Putamen (tissue), 1 donor: ENCODE results near the gene NUB1.

Experiments
- DNase-seq: peaks from one replicate; pipeline ENCODE4 v3.0.0-alpha.2; 2016; ENCODE audit warnings: low spot score

The NUB1 gene

GRCh38 chr7:151389768-151390597 is 48.4 kb downstream of the NUB1 start:
- no peak for DNase-seq

GRCh38 chr7:151390598-151391357 is 49.2 kb downstream of the NUB1 start:
- DNase-seq: no peak

GRCh38 chr7:151391358-151391730 is 49.7 kb downstream of the NUB1 start:
- no peak for DNase-seq

- no peak for DNase-seq
These were observed 50.4 kb downstream of the NUB1 start for GRCh38 chr7:151392002-151392401.

- no peak for DNase-seq
These were observed 50.8 kb downstream of the NUB1 start for GRCh38 chr7:151392426-151392825.

- DNase-seq: no peak
These were observed 51.7 kb downstream of the NUB1 start for GRCh38 chr7:151393031-151393977.

GRCh38 chr7:151394076-151395035 is 52.7 kb downstream of the NUB1 start:
- no peak for DNase-seq

- DNase-seq: no peak
These were observed 53.4 kb downstream of the NUB1 start for GRCh38 chr7:151395036-151395367.

GRCh38 chr7:151396328-151396970 is 54.8 kb downstream of the NUB1 start:
- DNase-seq: no peak

GRCh38 chr7:151397026-151397425 is 55.4 kb downstream of the NUB1 start:
- DNase-seq: no peak

GRCh38 chr7:151398446-151399304 is 57.1 kb downstream of the NUB1 start:
- DNase-seq: no peak

GRCh38 chr7:151399305-151399601 is 57.6 kb downstream of the NUB1 start:
- no peak for DNase-seq

GRCh38 chr7:151399906-151400305 is 58.3 kb downstream of the NUB1 start:
- no peak for DNase-seq

GRCh38 chr7:151400626-151401315 is 59.2 kb downstream of the NUB1 start:
- no peak for DNase-seq

- no peak for DNase-seq
These were observed 60.6 kb downstream of the NUB1 start for GRCh38 chr7:151402029-151402835.

- no peak for DNase-seq
These were observed 62.2 kb downstream of the NUB1 start for GRCh38 chr7:151403764-151404163.

- DNase-seq: no peak
These were observed 62.8 kb downstream of the NUB1 start for GRCh38 chr7:151404216-151405011.

- DNase-seq: no peak
These were observed 63.4 kb downstream of the NUB1 start for GRCh38 chr7:151405056-151405455.
